Activated CD8-positive, alpha-beta memory T cell treated with anti-CD3 and anti-CD28 coated beads, Interleukin-2, amount 50 U/mL, for 1 hour (primary cell): ENCODE measurements around the gene EIF4ENIF1.
A peak's percentile ranks its signal among the peaks of the same experiment; 100 is the strongest.
"Not testable (repeated sequence)": the region's sequence is repeated elsewhere in the genome, so short reads cannot be mapped to it uniquely, and the experiment has no call there.

Experiments
- DNase-seq: peaks from one replicate; pipeline ENCODE4 v3.0.0-alpha.2; 2020; ENCODE audit errors: extremely low read depth

EIF4ENIF1 gene

DNA sequence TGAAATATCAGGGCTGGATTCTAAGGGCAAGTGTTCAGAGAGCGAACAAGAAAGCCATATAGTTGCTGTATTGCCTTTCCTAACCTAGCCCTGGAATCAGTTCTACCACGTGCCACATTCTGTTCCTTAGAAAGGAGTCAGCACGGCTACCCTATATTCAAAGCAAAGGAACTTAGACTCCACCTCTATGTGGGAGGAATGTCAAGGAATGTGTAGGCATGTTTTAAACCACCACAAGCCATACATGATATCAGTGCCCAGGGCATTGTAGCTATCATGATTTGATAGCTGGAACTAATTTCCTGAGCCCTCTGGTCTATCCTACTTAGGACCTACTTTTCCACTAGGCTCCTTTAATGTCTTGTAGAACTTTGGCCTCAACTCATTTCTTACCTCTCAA, 2.5 kb upstream of the EIF4ENIF1 start:
- DNase-seq: no peak

GRCh38 chr22:31491218-31491962, 1.7 kb upstream of the EIF4ENIF1 start:
- DNase-seq: no peak

DNA sequence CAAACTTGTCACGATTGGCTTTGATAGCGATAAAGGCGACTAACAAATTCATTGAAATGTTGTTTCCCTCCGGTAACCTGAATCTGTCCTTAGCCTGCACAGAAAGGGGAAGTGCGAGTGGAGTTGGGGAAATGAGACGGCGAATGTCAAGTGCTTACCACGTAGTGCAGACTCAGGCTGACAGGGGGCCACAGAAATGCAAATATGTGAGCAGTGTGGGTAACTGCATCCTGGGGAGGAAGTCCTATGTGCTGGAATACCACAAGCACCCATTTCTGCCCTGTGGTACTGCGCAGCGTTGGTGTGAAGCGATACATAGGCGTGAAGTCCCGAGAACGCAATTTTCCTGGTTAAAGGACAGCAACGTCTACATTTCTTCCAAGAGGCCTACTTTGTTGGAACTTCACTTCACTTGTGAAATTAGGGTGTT, 869 bp upstream of the EIF4ENIF1 start:
- peak; percentile 21 for DNase-seq

- no peak for DNase-seq
Observed at GRCh38 chr22:31488988-31489617, 539 bp downstream of the EIF4ENIF1 start.

DNA sequence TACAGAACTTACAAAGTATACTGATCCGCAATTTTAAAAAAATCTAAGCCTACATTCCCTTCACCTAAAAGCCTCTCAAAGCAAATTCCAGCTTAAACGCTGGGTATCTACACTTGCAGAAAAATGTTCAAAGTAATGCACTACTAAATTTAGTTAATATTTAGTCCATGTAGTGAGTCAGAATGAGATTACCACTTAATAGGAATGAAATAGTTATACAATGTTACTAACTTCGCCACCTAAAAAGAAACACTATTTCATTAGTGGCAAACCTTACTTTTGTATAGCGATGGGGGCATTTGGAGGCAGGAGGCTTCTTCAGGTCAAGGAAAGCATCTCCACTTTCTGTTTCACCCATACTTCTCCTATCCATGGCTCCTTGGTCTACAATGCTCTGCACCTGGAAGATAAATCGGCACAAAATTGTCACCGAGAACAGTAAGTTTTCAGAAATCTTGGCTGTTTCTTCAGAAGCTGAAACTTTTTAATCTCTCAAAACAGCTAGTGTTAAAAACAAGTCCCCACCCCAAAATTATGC, 1.2 kb downstream of the EIF4ENIF1 start:
- DNase-seq: no peak

DNA sequence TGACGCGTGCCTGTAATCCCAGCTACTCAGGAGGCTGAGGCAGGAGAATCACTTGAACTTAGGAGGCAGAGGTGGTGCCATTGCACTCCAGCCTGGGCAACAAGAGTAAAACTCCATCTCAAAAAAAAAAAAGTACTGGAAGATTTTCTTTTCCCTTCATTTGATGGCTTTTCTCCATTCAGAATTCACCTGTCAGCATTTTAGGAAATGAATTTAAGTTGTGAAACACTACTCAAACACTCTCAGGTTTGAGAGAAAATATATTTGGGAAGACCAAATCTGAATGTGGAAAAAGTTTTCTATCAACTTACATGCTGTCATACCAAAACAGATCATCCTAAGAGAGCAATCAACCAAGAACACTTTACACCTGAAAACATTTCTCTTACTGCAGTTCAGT, 2.7 kb downstream of the EIF4ENIF1 start:
- no peak for DNase-seq

GRCh38 chr22:31486369-31486768, 3.3 kb downstream of the EIF4ENIF1 start:
- DNase-seq: not testable (repeated sequence)

DNA sequence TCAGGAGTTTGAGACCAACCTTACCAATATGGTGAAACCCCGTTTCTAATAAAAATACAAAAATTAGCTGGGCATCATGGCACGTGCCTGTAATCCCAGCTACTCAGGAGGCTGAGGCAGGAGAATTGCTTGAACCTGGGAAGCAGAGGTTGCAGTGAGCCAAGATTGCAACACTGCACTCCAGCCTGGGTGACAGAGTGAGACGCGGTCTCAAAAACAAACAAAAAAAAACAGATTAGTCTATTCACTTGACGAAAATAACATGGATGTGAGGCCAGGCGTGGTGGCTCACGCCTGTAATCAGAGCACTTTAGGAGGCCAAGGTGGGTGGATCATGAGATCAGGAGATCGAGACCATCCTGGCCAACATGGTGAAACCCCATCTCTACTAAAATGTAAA, 7.2 kb downstream of the EIF4ENIF1 start:
- DNase-seq: not testable (repeated sequence)

GRCh38 chr22:31481129-31481528, 8.5 kb downstream of the EIF4ENIF1 start:
- no peak for DNase-seq

DNA sequence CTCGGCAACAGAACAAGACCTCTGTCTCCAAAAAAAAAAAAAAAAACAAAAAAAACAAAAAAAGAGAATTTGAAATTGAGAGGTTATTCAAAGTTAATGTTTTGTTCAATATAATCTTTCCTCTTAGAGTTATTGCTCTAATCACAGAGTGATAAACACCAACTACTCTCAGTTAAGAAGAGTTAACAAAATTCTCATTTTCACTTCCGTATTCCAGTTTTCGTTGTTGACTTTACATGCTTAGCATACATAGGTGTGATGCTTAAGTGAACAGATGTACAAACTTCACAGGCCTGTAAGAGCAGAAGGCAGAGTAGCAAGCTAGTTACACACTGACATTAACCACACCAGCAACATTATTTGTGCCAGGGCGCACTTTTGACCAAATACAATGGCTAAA, 12.3 kb downstream of the EIF4ENIF1 start:
- DNase-seq: no peak

GRCh38 chr22:31475800-31476199, 13.8 kb downstream of the EIF4ENIF1 start:
- no peak for DNase-seq

DNA sequence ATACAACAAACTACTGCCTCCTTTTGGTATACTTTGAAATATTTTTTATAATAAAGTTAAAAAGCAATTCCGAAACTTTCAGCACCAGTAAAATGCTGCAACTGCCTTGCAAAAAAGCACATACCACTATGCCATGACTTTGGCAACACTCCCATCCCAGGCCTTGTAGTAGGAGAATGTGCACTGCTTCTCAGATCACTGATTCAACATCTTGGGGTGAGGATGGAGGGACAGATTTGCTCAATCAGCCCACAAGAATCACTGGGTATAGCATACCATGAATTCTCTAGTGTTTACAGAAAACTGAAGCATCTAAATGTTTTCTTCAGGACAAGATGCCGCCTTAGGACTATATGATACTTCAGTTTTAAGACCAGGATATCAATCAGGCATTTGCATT, 14.9 kb downstream of the EIF4ENIF1 start:
- DNase-seq: no peak

GRCh38 chr22:31465307-31465706, 24.3 kb downstream of the EIF4ENIF1 start:
- no peak for DNase-seq

DNA sequence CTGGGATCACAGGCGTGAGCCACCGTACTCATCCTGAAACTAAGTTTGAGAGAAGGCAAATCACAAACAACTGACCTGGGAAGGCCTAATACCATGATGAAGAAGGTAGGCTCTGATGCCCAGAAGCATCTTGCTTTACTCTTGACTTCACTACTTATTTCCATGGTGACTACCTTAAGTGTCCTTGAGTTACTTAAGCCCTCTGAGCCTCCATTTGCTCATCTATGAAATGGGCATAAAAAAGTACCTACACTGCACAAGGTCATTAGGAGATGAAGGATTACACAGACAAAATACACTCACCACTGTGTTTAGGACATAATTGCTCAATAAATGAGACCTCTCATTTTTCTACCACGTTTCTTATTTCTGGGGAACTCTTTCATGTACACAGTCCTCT, 27.9 kb downstream of the EIF4ENIF1 start:
- no peak for DNase-seq

DNA sequence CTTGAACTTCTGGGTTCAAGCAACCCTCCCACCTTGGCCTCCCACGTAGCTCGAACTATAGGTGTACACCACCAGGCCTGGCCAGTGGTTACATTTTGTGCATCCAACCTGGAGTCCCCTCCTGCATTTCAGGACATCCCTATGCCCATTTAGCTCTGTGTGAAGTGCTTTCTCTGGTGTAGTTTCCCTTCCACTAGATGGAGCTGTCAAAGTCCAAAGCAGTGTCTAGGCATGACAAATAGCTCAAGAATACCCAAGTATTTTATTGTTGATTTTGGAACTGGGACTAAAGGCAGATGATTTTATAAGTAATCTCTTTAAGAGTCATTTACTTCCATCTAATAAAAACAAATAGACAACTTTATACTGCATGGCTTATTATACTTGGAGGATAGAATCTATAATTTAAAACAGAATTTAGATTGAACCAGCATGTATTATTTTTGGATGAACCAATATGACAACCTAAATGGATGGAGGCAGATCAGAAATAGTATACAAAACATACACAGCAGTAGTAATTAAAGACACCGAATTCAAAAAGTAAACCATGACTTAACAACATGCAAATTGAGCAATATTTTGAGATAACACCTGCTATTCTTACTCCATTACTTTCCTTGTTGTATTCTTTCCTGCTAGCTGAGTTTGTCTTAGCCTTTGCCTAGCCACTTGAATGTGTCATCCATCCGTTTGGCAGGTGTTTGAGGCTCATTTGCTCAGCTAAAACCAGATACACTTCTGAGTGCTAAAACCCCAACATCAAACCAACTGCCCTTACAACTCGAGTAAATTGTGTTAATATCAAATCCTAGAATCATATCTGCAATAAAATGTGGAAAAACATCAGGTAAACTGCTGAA, 37.7 kb downstream of the EIF4ENIF1 start:
- DNase-seq: no peak

- DNase-seq: no peak
Observed at GRCh38 chr22:31449506-31449905, 40.1 kb downstream of the EIF4ENIF1 start.

DNA sequence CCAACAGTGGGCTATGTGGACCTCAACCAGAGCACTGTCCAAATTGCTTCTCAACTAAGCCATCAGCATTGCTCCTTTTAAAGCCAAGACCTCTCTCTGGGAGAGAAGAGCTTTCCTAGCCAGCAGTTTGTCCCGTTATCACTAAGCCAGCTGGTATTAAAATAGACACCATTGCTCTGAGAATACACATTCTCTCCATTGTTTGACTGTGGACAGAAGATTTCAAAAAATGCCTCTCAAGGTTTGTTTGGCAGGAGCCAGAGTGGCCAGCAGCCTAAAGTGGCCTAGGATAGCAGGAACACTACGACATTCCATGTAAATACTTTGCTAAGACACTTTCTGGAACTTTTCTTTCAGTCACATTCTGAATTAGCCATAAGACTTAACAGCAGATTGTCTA, 41.3 kb downstream of the EIF4ENIF1 start:
- DNase-seq: no peak

DNA sequence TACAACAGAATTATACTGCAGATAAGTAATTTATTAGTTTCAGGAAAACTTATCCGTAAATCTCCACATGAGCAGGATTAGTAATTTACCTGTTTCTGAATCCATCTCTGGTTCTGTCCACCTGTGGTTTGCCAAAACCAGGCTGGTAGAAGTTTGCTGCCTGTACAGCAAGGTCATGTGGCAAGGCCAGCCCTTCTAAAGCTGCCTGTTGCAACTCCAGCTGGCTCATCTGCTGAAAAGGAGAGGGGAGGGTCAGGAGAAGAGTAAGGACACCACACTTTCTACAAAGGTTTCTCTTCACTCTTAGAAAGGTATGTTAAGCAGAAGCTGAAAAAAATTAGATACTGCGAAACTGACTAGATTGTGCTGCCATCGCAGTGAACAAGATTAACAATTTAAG, 42.3 kb downstream of the EIF4ENIF1 start:
- DNase-seq: no peak

DNA sequence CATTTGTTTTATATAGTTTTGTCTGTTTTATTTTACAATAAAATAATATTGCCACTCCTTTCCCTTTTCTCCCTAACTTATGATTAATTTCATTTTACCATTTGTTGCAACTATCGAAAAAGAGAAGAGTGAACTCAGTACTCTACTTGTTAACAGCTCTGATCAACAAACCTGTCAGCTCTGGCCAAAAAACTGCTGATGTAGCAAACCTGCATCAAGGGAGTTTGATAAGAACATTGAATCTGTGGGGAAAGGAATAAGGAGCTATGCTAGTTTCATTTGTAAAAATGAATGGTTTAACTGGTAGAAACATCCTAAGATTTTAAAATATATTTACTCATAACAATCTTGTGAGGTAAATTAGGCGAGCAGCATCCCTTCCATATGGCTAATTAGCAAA, 42.9 kb downstream of the EIF4ENIF1 start:
- DNase-seq: no peak

DNA sequence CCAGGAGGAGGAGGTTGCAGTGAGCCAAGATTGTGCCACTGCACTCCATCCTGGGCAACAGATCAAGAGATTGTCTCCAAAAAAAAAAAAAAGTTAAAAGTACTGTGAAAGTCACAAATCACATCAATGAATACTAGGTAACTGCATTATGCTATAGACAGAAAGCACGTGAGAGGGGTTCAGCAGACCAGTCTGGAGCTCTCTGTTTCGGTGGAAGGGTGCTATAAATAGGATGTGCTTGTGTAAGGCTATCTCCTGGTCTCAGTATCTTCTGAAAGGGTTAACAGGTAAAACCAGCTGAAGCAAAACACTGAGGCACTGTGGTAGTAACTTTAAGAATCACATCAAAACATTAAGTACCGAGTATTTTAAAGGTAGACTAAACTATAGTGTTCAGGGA, 43.4 kb downstream of the EIF4ENIF1 start:
- no peak for DNase-seq

GRCh38 chr22:31445642-31446041, 44.0 kb downstream of the EIF4ENIF1 start:
- DNase-seq: no peak

GRCh38 chr22:31443516-31443915, 46.1 kb downstream of the EIF4ENIF1 start:
- no peak for DNase-seq
